Aorta (tissue), 5 donors: Measurements from ENCODE around the gene TCAF1. TPM values are rescaled to one million over a fixed set of nuclear protein-coding genes. Genes with fewer than 3 reads are reported as not detected.
A peak's percentile ranks its signal among the peaks of the same experiment; 100 is the strongest.

Source experiments
- ATAC-seq: fragments of 200-7000 bp; cut with Tn5 transposase; one replicate; pipeline ENCODE4 v1.9.1; 2022; ENCODE audit warnings: moderate library complexity; ENCODE audit not compliant: low FRiP score
- DNase-seq, 2 donors: peaks; one replicate each; pipeline ENCODE4 v3.0.0-alpha.2; 2020
- H3K27ac ChIP-seq, 2 donors: one replicate each; pipeline ENCODE4 v1.5.1; 2013; ENCODE audit warnings: low read length in 2 of 2, mild to moderate bottlenecking in 2 of 2, moderate library complexity in 2 of 2, control low read depth in 1 of 2, inconsistent platforms in 1 of 2, low read depth in 1 of 2
- H3K27me3 ChIP-seq, 2 donors: one replicate each; pipeline ENCODE4 v1.6.1; 2013; ENCODE audit warnings: control low read depth in 1 of 2, low read length in 1 of 2, mild to moderate bottlenecking in 1 of 2, moderate library complexity in 1 of 2; ENCODE audit not compliant: insufficient read depth in 2 of 2, control insufficient read depth in 1 of 2
- H3K36me3 ChIP-seq, 2 donors: one replicate each; pipeline ENCODE4 v1.6.1; 2013; ENCODE audit warnings: control low read depth in 1 of 2, low read length in 1 of 2, mild to moderate bottlenecking in 1 of 2; ENCODE audit not compliant: insufficient read depth in 2 of 2, control insufficient read depth in 1 of 2
- H3K4me1 ChIP-seq, 2 donors: one replicate each; pipeline ENCODE4 v1.6.1; 2013; ENCODE audit warnings: low read length in 2 of 2, control low read depth in 1 of 2, mild to moderate bottlenecking in 1 of 2, moderate library complexity in 1 of 2; ENCODE audit not compliant: insufficient read depth in 2 of 2, control insufficient read depth in 1 of 2
- H3K4me3 ChIP-seq, 2 donors: one replicate each; pipeline ENCODE4 v1.5.1; 2013; ENCODE audit warnings: low read length in 2 of 2, control low read depth in 1 of 2, mild to moderate bottlenecking in 1 of 2
- H3K9me3 ChIP-seq: one replicate; pipeline ENCODE4 v1.6.1; 2013; ENCODE audit warnings: mild to moderate bottlenecking, low read length; ENCODE audit not compliant: control insufficient read depth
- WGBS, 2 donors: extraction: QIAGEN DNeasy Blood & Tissue Kit; methylation state at CpG; one replicate each; pipeline ENCODE4 v1.1.7; 2013; 5-methylcytosine and 5-hydroxymethylcytosine counted together
- intact Hi-C, 2 donors: fragments of 100-400 bp; cut with DNase I; formaldehyde crosslinking; loops; one replicate each; pipeline versions ENCODE4 v1.14.2 to v1.15.0; 2022
- polyA plus RNA-seq, 2 donors: library from polyadenylated mRNA; stranded (reverse); fragments of 200-250 nt; gene quantifications; one replicate each; pipeline ENCODE4 v1.2.3, GENCODE V29; 2013
- total RNA-seq, 2 donors: library from RNA; stranded (reverse); fragmentation: NEBNext Ultra II Directional; extraction: Animal tissue kit (Norgen Biotek cat#: 25700); gene quantifications; one replicate each; pipeline ENCODE4 v1.2.1, GENCODE V29; 2021
- donor health status: healthy with polysubstance abuse.
- donor health status: Bipolar disorder and iron deficiency.
- donor health status: DM: no; HTN: no; CAD: no.
- donor health status: DM: no; HTN: no; CAD: no.
- donor health status: DM: yes; HTN: yes; CAD: no.

The TCAF1 gene
- total and polyA plus RNA-seq, 4 donors, result 7.5 to 58.6 (median 28.3) TPM

DNA sequence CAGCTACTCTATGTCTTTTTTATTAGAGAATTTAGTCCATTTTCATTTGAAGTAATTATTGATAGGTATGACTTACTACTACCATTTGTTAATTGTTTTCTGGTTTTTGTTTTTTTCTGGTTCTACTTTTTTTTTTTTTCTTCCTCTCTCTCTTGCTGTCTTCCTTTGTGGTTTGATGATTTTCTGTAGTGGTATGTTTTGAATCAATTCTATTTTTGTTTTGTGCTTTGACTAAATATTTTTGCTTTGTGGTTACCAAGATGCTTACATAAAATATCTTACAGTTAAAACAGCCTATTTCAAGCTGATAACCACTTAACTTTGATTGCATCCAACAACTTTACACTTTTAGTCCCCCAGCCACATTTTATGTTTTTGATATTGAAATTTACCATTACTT, 29.8 kb upstream of the TCAF1 start:
- ATAC-seq (no peak), DNase-seq (no peak)
- intact Hi-C loops, result no loop called here
- no peak overlapping the region for H3K27ac ChIP-seq
- H3K4me1 ChIP-seq, result no peaks in the 10 kb centered on the region
- no peaks in the 10 kb centered on the region for H3K36me3 ChIP-seq
- peaks cover 2% of the 10 kb centered on the region for H3K9me3 ChIP-seq
- H3K4me3 ChIP-seq, result no peak overlapping the region
- H3K27me3 ChIP-seq, result no peaks in the 10 kb centered on the region

DNA sequence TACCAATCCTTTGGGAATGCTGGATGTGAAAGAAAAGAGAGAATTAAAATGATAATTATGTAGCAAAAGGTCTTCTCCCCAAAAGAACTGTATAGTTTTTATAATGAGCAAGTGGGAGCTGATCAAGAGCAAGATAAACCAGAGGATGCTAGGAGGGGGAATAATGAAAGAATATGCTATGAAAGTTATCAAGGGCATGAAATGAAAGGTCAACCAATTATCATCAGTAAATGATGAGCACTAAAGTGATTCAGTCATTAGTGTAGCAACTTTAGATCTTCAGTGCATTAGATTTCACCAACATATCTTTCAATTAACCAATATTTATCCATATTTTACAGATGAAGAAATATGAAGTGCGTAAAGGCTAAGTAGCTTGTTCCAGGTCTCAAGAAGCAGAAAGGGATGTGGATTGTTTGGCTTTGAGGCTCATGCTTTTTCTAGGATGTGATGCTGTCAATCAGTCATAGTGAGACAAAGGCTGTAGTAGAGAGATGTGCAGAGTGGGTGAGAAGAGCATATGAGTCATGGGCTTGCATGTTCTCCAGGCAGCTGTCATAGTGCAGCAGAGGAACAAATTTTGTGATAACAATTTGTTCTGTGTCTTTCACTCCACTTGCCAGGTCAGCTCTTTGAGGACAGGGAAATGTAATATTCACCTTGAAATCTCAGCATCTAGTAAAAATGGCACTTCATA, 27.4 kb upstream of the TCAF1 start:
- DNase-seq, result no peak

DNA sequence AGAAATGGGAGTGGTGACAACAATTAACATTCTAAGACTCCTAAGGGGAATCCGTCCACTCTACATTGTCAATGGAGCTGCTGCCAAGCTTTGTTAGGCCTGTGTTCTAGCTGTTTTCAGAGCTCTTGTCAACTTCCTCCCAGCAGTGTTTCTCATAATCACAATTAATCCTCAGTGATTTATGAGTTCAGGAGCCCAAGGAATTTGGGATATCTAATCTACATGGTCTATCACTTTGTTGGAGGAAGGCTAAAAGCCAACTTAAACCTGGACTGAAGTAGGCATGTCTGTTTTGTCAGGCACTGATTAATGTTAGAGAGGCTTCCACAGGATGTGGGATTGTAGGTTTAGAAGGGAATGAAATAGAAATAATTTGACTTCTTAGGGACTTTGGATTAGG, 22.9 kb upstream of the TCAF1 start:
- H3K4me1 ChIP-seq, result no peaks in the 10 kb centered on the region
- no peak overlapping the region for H3K4me3 ChIP-seq
- no peaks in the 10 kb centered on the region for H3K9me3 ChIP-seq
- WGBS, 2 donors, result 63 to 84% methylated on average over 1 of the region's 1 CpG
- no peak overlapping the region for H3K27ac ChIP-seq
- ATAC-seq (no peak), DNase-seq (no peak)
- H3K27me3 ChIP-seq, result no peaks in the 10 kb centered on the region
- no peaks in the 10 kb centered on the region for H3K36me3 ChIP-seq
- intact Hi-C loops, result no loop called here

More for the DNA sequence above, 27.4 kb upstream of the TCAF1 start:
- 95 to 100% methylated on average over 1 of the region's 1 CpG for WGBS, 2 donors
- Histone ChIP-seq H3K4me3 (no peak overlapping the region), H3K9me3 (peaks cover 2% of the 10 kb centered on the region), H3K4me1 (no peaks in the 10 kb centered on the region), H3K27me3 (no peaks in the 10 kb centered on the region), H3K27ac (no peak overlapping the region), H3K36me3 (no peaks in the 10 kb centered on the region)
- intact Hi-C loops, result no loop called here
- ATAC-seq, result no peak

DNA sequence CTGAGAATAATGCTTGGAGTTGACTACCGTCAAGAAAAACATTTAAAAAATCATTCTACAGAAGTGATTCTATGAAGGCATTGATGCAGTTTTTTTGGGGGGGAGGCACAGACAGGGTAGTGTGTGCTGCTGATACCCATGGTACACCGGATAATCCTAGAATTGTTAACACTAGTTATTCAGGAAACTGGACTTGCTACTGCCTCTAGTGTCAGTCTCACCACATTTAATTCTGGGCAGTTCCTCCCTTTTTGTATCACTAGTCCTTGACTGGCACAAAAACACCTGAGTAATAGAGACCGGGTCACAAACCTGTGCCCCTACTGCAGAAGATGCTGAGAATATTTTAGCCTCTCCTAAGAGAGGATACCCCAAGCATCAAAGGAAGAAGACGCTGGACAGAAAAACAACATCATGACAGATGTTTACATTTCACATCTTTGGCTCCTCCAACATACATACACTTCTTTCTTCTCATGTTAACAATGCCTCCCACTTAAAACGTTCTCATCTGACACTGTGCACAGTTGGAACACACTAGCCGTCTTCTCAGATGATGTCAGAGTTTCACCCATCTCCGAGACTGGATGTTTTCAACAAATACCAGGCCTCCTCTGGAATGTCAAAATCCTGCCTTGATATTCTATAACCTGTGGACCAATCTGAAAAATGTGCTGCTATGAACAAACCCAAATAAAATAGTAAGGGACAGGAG, 13.1 kb upstream of the TCAF1 start:
- intact Hi-C loops, result no loop called here
- ATAC-seq, result no peak
- no peak for DNase-seq
- Histone ChIP-seq H3K27ac (no peak overlapping the region), H3K27me3 (peaks cover 0 to 2% of the 10 kb centered on the region in 2 donors), H3K9me3 (no peaks in the 10 kb centered on the region), H3K4me3 (no peak overlapping the region), H3K4me1 (no peaks in the 10 kb centered on the region), H3K36me3 (no peaks in the 10 kb centered on the region)
- 68 to 73% methylated on average over 7 of the region's 7 CpGs for WGBS, 2 donors

DNA sequence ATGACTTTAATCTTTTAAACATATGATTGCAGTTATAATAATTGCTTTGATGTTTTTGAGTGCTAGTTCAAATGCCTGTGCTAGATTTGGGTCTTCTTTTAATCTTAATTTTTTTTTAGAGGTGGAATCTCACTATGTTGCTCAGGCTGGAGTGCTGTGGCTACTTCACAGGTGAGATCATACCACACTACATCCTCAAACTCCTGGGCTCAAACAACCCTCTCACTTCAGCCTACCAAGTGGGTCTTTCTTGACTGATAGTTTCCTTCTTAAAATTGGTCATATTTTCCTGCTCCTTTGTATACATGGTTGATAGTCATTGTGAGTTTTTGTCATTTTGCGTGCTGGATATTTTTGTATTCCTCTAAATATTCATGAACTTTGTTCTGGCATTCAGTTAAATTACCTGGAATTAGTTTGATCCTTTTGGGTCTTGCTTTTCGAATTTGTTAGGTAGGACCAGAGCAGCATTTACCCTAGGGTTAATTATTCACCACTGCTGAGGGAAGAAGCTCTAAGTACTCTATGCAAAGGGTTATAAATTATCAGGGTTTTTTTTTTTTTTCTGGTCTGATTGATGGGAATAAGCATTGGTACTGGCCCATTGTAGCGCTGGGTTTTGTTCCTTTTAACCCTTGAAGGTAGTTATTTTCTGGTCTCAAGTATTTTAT, 12.1 kb upstream of the TCAF1 start:
- DNase-seq (no peak), ATAC-seq (no peak)
- no peak overlapping the region for H3K27ac ChIP-seq
- 92 to 95% methylated on average over 3 of the region's 3 CpGs for WGBS, 2 donors
- H3K27me3 ChIP-seq, result peaks cover 0 to 2% of the 10 kb centered on the region in 2 donors
- intact Hi-C loops, result no loop called here
- no peaks in the 10 kb centered on the region for H3K4me1 ChIP-seq
- no peaks in the 10 kb centered on the region for H3K36me3 ChIP-seq
- no peaks in the 10 kb centered on the region for H3K9me3 ChIP-seq
- H3K4me3 ChIP-seq, result no peak overlapping the region

DNA sequence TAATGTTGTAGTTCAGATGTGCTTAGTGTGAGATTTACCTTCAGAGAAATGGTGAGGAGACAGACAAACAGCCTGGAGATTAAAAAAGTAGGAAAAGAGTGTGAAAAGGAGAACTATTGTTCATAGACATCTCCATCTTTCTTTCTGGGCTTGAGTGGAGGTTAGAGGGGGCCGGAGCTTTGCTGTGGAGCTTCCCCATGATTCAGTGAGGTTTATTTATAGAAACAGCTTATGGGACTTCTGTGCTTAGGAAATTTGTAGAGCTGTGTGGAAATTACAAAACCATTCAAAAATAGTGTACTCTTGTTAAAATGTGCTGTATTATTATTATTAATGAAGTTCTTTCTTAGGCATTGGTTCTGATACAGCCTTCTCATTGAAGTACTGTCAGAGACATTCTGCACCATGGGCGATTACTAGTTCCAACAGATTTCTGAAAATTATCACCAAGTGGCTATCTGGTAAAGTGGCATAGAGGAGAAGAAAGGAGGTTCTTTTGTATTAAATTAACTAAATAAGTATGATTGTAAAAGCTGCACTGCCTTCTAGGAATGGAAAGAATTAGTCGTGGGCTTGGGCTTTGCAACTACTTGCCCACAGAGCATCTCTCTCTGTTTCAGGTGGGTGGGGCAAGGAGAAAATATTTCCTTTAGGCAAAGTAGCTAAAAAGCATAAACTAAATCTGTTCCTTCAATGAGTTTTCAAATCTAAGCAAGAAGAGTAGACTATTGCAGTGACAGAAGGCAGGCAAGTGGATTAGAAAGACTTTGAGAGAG, 8.7 kb upstream of the TCAF1 start:
- H3K27me3 ChIP-seq, result no peaks in the 10 kb centered on the region
- no peaks in the 10 kb centered on the region for H3K4me1 ChIP-seq
- no peak overlapping the region for H3K4me3 ChIP-seq
- no peak overlapping the region for H3K27ac ChIP-seq
- no peaks in the 10 kb centered on the region for H3K9me3 ChIP-seq
- ATAC-seq (no peak), DNase-seq (no peak)
- intact Hi-C loops, result no loop called here
- no peaks in the 10 kb centered on the region for H3K36me3 ChIP-seq
- 51 to 52% methylated on average over 3 of the region's 3 CpGs for WGBS, 2 donors

DNA sequence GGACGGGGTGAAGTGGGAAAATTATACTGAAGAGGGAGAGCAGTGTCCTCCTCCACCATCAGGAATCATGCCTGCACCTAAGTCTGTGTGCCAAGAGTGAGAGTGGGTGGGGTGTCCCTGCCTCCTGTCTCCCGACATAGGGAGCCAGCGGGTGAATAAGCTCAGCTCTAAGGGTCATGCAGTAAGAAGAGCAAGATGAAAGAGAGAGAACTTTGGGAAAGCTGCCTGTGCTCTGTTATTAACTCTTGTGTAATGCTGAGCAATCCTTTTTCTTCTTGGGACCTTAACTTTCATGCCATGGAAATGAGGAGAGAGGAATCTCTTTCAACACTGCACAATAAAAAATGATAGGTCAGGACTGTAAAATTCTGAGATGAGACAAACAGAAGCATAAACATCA, 7.9 kb upstream of the TCAF1 start:
- ATAC-seq (peak; percentile 37), DNase-seq (no peak)
- H3K9me3 ChIP-seq, result no peaks in the 10 kb centered on the region
- H3K36me3 ChIP-seq, result no peaks in the 10 kb centered on the region
- no peaks in the 10 kb centered on the region for H3K4me1 ChIP-seq
- 88 to 90% methylated on average over 3 of the region's 3 CpGs for WGBS, 2 donors
- intact Hi-C loops, result loop anchor here in 1 of 2 donors (10.0 kb wide), 1 partner anchor 95 kb away; the partner anchor contains the start of gene OR6B1
- H3K27ac ChIP-seq, result no peak overlapping the region
- H3K27me3 ChIP-seq, result no peaks in the 10 kb centered on the region
- H3K4me3 ChIP-seq, result no peak overlapping the region

DNA sequence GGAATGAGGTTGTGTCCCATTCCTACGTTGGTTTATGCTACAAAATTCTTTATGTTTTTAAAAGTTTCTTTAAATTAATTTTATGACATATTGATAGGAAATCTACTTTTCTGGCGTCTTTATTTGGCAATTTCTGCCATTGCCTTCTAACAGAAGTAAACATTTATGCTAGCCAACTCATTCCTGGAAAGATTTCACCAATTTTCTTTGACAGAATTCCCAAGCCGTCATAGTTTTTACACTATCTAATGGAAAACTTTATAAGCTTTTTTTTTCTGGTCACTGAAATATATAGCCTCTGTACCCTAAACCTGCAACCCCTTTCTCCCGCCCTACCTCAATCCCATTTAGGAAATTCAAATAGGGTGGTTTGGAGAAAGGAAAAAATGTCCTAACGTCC, 6.1 kb upstream of the TCAF1 start:
- Histone ChIP-seq H3K27me3 (no peaks in the 10 kb centered on the region), H3K36me3 (no peaks in the 10 kb centered on the region), H3K9me3 (no peaks in the 10 kb centered on the region), H3K4me1 (no peaks in the 10 kb centered on the region), H3K27ac (no peak overlapping the region), H3K4me3 (no peak overlapping the region)
- WGBS, 2 donors, result 10 to 13% methylated on average over 5 of the region's 5 CpGs
- intact Hi-C loops, result loop anchor here in 1 of 2 donors (10.0 kb wide), 1 partner anchor 97 kb away; the partner anchor contains the start of gene OR6B1
- no peak for ATAC-seq
- no peak for DNase-seq
